SK-N-SH (cell line): ENCODE measurements around the gene COMT.

Source experiments
- CHD2 ChIP-seq: fragments of 150-350 bp; IDR thresholded peaks from 2 replicates; pipeline ENCODE4 v1.6.1; 2018; ENCODE audit warnings: low read length; ENCODE audit not compliant: partially characterized antibody
- EP300 ChIP-seq, 2 experiments: IDR thresholded peaks; 2 replicates each; pipeline versions ENCODE4 v1.4.0 to v1.6.1; 2012; ENCODE audit warnings: borderline replicate concordance in 1 of 2, low read depth in 1 of 2, low read length in 1 of 2
- EZH2phosphoT487 ChIP-seq: fragments of 200-600 bp; sonication (generic); IDR thresholded peaks from 2 replicates; pipeline ENCODE4 v1.6.1; 2017; ENCODE audit warnings: low read depth, mixed run types, mild to moderate bottlenecking, antibody characterized with exemption, moderate library complexity, borderline replicate concordance
- FOXM1 ChIP-seq: IDR thresholded peaks from 2 replicates; pipeline ENCODE4 v1.4.0; 2012; ENCODE audit warnings: low read depth, mild to moderate bottlenecking
- MEF2A ChIP-seq: IDR thresholded peaks from 2 replicates; pipeline ENCODE4 v1.4.0; 2012; ENCODE audit warnings: low read depth, borderline replicate concordance
- REST ChIP-seq: IDR thresholded peaks from 2 replicates; pipeline ENCODE4 v1.6.1; 2012; ENCODE audit warnings: mild to moderate bottlenecking, low read depth, low read length, moderate library complexity
- RFX5 ChIP-seq: IDR thresholded peaks from 2 replicates; pipeline ENCODE4 v1.6.1; 2012; ENCODE audit warnings: mild to moderate bottlenecking, improper control_type of control experiment, low read length
- SMC3 ChIP-seq: IDR thresholded peaks from 2 replicates; pipeline ENCODE4 v1.6.1; 2012; ENCODE audit warnings: low read depth, low read length, improper control_type of control experiment
- TAF1 ChIP-seq: IDR thresholded peaks from 2 replicates; pipeline ENCODE4 v1.6.1; 2012; ENCODE audit warnings: low read depth, mild to moderate bottlenecking, low read length, moderate library complexity, borderline replicate concordance
- TEAD4 ChIP-seq: IDR thresholded peaks from 2 replicates; pipeline ENCODE4 v1.4.0; 2012; ENCODE audit warnings: mild to moderate bottlenecking, borderline replicate concordance; ENCODE audit not compliant: insufficient read depth
- TF ChIP-seq, protein P1 (sequence below): fragments of 200-600 bp; sonication (generic); IDR thresholded peaks from 2 replicates; pipeline ENCODE4 v1.6.1; 2017; ENCODE audit warnings: antibody characterized with exemption, mild to moderate bottlenecking, moderate library complexity
- TF ChIP-seq, protein P2 (sequence below): IDR thresholded peaks from 2 replicates; pipeline ENCODE4 v1.4.0; 2012; ENCODE audit warnings: low read depth, borderline replicate concordance
- TF ChIP-seq, protein P3 (sequence below): IDR thresholded peaks from 2 replicates; pipeline ENCODE4 v1.4.0; 2012; ENCODE audit warnings: low read depth

GRCh38 chr22:19988965-19989724 is 47.6 kb downstream of the COMT start:
- TF ChIP-seq TAF1 (no peak), MEF2A (no peak), FOXM1 (no peak), REST (no peak), CHD2 (no peak), SMC3 (no peak), EZH2phosphoT487 (no peak), EP300 (IDR thresholded peaks at IDR 0.05; ENCODE audit: borderline replicate concordance in 1 of 2, low read depth in 1 of 2, low read length in 1 of 2) (no peak), RFX5 (no peak), TEAD4 (no peak)
- TF ChIP-seq, protein P1, sequence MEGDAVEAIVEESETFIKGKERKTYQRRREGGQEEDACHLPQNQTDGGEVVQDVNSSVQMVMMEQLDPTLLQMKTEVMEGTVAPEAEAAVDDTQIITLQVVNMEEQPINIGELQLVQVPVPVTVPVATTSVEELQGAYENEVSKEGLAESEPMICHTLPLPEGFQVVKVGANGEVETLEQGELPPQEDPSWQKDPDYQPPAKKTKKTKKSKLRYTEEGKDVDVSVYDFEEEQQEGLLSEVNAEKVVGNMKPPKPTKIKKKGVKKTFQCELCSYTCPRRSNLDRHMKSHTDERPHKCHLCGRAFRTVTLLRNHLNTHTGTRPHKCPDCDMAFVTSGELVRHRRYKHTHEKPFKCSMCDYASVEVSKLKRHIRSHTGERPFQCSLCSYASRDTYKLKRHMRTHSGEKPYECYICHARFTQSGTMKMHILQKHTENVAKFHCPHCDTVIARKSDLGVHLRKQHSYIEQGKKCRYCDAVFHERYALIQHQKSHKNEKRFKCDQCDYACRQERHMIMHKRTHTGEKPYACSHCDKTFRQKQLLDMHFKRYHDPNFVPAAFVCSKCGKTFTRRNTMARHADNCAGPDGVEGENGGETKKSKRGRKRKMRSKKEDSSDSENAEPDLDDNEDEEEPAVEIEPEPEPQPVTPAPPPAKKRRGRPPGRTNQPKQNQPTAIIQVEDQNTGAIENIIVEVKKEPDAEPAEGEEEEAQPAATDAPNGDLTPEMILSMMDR, result no peak
- TF ChIP-seq, protein P2, sequence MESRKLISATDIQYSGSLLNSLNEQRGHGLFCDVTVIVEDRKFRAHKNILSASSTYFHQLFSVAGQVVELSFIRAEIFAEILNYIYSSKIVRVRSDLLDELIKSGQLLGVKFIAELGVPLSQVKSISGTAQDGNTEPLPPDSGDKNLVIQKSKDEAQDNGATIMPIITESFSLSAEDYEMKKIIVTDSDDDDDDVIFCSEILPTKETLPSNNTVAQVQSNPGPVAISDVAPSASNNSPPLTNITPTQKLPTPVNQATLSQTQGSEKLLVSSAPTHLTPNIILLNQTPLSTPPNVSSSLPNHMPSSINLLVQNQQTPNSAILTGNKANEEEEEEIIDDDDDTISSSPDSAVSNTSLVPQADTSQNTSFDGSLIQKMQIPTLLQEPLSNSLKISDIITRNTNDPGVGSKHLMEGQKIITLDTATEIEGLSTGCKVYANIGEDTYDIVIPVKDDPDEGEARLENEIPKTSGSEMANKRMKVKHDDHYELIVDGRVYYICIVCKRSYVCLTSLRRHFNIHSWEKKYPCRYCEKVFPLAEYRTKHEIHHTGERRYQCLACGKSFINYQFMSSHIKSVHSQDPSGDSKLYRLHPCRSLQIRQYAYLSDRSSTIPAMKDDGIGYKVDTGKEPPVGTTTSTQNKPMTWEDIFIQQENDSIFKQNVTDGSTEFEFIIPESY, result no peak
- TF ChIP-seq, protein P3, sequence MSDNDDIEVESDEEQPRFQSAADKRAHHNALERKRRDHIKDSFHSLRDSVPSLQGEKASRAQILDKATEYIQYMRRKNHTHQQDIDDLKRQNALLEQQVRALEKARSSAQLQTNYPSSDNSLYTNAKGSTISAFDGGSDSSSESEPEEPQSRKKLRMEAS, result no peak
